ENCODE results near the gene TAGLN2.

Gene TAGLN2

GRCh38 chr1:159881622-159882526 lies 43.4 kb downstream of the TAGLN2 start:
- no peak overlapping the region for H3K4me3 ChIP-seq (ENCODE audit: extremely low read depth, insufficient read depth, low read length, poor library complexity, severe bottlenecking)
- H3K36me3 ChIP-seq (ENCODE audit: control insufficient read depth, insufficient read depth, low read length): peaks cover 4% of the 10 kb centered on the region
- H3K9me3 ChIP-seq (ENCODE audit: control insufficient read depth, low read length): no peaks in the 10 kb centered on the region
- WGBS, 2 experiments (ENCODE audit: insufficient coverage in 2 of 2): 93 to 94% methylated on average over 6 of the region's 6 CpGs
- peaks cover 15% of the 10 kb centered on the region for H3K4me1 ChIP-seq (ENCODE audit: control insufficient read depth, insufficient read depth, low read length, poor library complexity, severe bottlenecking)
- no peak overlapping the region for H3K27ac ChIP-seq (ENCODE audit: low read depth, low read length, severe bottlenecking)

DNA sequence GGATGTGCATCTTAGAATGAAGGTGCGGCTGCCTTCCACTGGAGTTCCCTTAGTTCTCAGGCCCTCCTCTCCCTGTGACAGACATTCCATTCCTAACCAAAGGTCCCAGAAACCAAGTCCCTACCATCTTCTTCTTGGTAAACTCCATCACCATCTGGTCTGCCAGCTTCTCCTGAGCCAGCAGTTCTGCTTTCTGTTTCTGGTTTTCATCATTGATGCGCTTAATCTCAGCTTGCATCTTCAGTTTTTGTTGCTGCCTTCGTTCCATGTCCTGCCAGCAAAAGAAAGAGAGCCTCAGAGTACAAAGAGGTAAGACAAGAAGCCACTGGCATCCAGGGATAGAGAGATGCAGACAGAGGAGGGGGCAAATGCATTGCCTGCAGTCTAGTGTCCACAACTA lies 44.9 kb downstream of the TAGLN2 start:
- Histone ChIP-seq H3K27ac (ENCODE audit: low read depth, low read length, severe bottlenecking) (no peak overlapping the region), H3K4me3 (ENCODE audit: extremely low read depth, insufficient read depth, low read length, poor library complexity, severe bottlenecking) (no peak overlapping the region), H3K4me1 (ENCODE audit: control insufficient read depth, insufficient read depth, low read length, poor library complexity, severe bottlenecking) (peaks cover 15% of the 10 kb centered on the region), H3K36me3 (ENCODE audit: control insufficient read depth, insufficient read depth, low read length) (peaks cover 4% of the 10 kb centered on the region), H3K9me3 (ENCODE audit: control insufficient read depth, low read length) (no peaks in the 10 kb centered on the region)
- 94 to 97% methylated on average over 3 of the region's 3 CpGs for WGBS, 2 experiments (ENCODE audit: insufficient coverage in 2 of 2)

GRCh38 chr1:159879977-159880376 lies 45.3 kb downstream of the TAGLN2 start:
- Histone ChIP-seq H3K27ac (ENCODE audit: low read depth, low read length, severe bottlenecking) (no peak overlapping the region), H3K36me3 (ENCODE audit: control insufficient read depth, insufficient read depth, low read length) (peaks cover 4% of the 10 kb centered on the region), H3K4me3 (ENCODE audit: extremely low read depth, insufficient read depth, low read length, poor library complexity, severe bottlenecking) (no peak overlapping the region), H3K4me1 (ENCODE audit: control insufficient read depth, insufficient read depth, low read length, poor library complexity, severe bottlenecking) (peaks cover 15% of the 10 kb centered on the region), H3K9me3 (ENCODE audit: control insufficient read depth, low read length) (no peaks in the 10 kb centered on the region)
- WGBS, 2 experiments (ENCODE audit: insufficient coverage in 2 of 2): 81 to 100% methylated on average over 2 to 3 of the region's 4 CpGs

DNA sequence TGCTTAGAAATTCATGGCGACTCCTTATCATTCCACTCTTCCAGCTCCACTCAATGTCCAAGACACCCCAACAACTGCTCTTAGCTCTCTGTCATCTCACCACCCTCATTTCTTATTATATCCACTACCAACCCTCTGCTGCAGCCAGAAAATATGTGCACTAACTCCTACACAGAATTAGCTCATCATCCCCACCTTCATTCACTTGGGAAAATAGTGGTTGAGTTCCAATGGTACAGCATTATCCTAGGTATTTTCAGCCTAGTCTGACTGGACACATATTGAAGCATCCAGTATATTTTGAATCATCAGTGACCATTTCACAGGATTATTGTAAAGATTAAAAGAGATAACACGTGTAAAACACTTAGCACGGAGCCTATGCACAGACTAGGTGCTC lies 46.2 kb downstream of the TAGLN2 start:
- 86 to 100% methylated on average over 1 of the region's 3 CpGs for WGBS, 2 experiments (ENCODE audit: insufficient coverage in 2 of 2)
- Histone ChIP-seq H3K9me3 (ENCODE audit: control insufficient read depth, low read length) (no peaks in the 10 kb centered on the region), H3K36me3 (ENCODE audit: control insufficient read depth, insufficient read depth, low read length) (peaks cover 4% of the 10 kb centered on the region), H3K4me1 (ENCODE audit: control insufficient read depth, insufficient read depth, low read length, poor library complexity, severe bottlenecking) (peaks cover 15% of the 10 kb centered on the region), H3K4me3 (ENCODE audit: extremely low read depth, insufficient read depth, low read length, poor library complexity, severe bottlenecking) (no peak overlapping the region), H3K27ac (ENCODE audit: low read depth, low read length, severe bottlenecking) (no peak overlapping the region)

- WGBS, 2 experiments (ENCODE audit: insufficient coverage in 2 of 2): 93 to 94% methylated on average over 4 to 5 of the region's 6 CpGs
- peaks cover 15% of the 10 kb centered on the region for H3K4me1 ChIP-seq (ENCODE audit: control insufficient read depth, insufficient read depth, low read length, poor library complexity, severe bottlenecking)
- H3K9me3 ChIP-seq (ENCODE audit: control insufficient read depth, low read length): no peaks in the 10 kb centered on the region
- H3K27ac ChIP-seq (ENCODE audit: low read depth, low read length, severe bottlenecking): no peak overlapping the region
- no peak overlapping the region for H3K4me3 ChIP-seq (ENCODE audit: extremely low read depth, insufficient read depth, low read length, poor library complexity, severe bottlenecking)
- H3K36me3 ChIP-seq (ENCODE audit: control insufficient read depth, insufficient read depth, low read length): peaks cover 3% of the 10 kb centered on the region
Observed at GRCh38 chr1:159877695-159878444, 47.4 kb downstream of the TAGLN2 start.

GRCh38 chr1:159873530-159874143 lies 51.7 kb downstream of the TAGLN2 start:
- 75 to 87% methylated on average over 1 to 2 of the region's 4 CpGs for WGBS, 2 experiments (ENCODE audit: insufficient coverage in 2 of 2)
- Histone ChIP-seq H3K36me3 (ENCODE audit: control insufficient read depth, insufficient read depth, low read length) (no peaks in the 10 kb centered on the region), H3K4me1 (ENCODE audit: control insufficient read depth, insufficient read depth, low read length, poor library complexity, severe bottlenecking) (peaks cover 10% of the 10 kb centered on the region), H3K27ac (ENCODE audit: low read depth, low read length, severe bottlenecking) (no peak overlapping the region), H3K9me3 (ENCODE audit: control insufficient read depth, low read length) (no peaks in the 10 kb centered on the region), H3K4me3 (ENCODE audit: extremely low read depth, insufficient read depth, low read length, poor library complexity, severe bottlenecking) (no peak overlapping the region)

- peaks cover 16% of the 10 kb centered on the region for H3K4me1 ChIP-seq (ENCODE audit: control insufficient read depth, insufficient read depth, low read length, poor library complexity, severe bottlenecking)
- H3K36me3 ChIP-seq (ENCODE audit: control insufficient read depth, insufficient read depth, low read length): no peaks in the 10 kb centered on the region
- WGBS, 2 experiments (ENCODE audit: insufficient coverage in 2 of 2): 96% methylated on average over 7 to 12 of the region's 15 CpGs
- H3K4me3 ChIP-seq (ENCODE audit: extremely low read depth, insufficient read depth, low read length, poor library complexity, severe bottlenecking): no peak overlapping the region
- H3K9me3 ChIP-seq (ENCODE audit: control insufficient read depth, low read length): no peaks in the 10 kb centered on the region
- no peak overlapping the region for H3K27ac ChIP-seq (ENCODE audit: low read depth, low read length, severe bottlenecking)
Observed at GRCh38 chr1:159872891-159873290, 52.4 kb downstream of the TAGLN2 start.

DNA sequence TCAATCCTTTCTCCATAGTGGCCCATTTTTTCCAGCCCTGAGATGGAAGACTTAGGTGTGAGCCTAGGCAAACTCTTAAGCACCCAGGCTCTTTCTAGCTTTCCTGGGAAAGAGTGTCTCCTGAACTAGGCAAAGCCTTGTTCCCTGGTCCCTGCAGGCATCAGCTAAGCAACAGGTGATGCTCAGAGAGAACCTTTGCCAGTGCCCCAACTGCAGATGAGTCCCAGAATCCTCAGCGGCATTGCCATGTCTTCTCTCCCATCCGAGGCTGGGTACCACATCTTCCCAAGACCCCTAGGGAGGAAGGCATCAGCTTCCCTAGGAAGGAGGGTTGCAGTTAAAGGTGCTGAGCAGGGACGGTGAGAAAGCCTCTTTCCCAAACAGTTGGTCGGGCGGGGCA lies 54.6 kb downstream of the TAGLN2 start:
- no peak overlapping the region for H3K4me3 ChIP-seq (ENCODE audit: extremely low read depth, insufficient read depth, low read length, poor library complexity, severe bottlenecking)
- no peaks in the 10 kb centered on the region for H3K36me3 ChIP-seq (ENCODE audit: control insufficient read depth, insufficient read depth, low read length)
- 93 to 100% methylated on average over 1 to 5 of the region's 5 CpGs for whole genome bisulfite sequencing, 2 experiments (ENCODE audit: insufficient coverage in 2 of 2)
- H3K4me1 ChIP-seq (ENCODE audit: control insufficient read depth, insufficient read depth, low read length, poor library complexity, severe bottlenecking): peaks cover 26% of the 10 kb centered on the region
- H3K27ac ChIP-seq (ENCODE audit: low read depth, low read length, severe bottlenecking): no peak overlapping the region
- no peaks in the 10 kb centered on the region for H3K9me3 ChIP-seq (ENCODE audit: control insufficient read depth, low read length)

DNA sequence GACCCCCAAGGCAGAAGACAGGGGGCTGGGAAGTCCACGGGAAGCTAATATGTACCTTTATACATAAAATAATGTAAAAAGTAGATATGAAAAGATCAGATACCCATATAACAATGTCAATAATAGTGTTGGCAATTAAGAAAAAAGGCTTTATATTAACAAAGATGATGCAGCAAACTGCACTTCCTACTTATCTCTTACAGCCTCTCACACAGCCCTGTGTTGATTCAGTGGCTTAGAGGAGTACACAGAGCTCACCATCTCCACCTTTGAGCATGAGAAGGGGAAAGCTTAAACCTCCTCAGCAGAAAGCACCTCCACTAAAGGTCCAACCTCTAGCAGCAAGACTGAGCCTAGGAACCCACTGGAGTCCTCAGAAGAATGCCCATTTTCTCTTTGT lies 55.7 kb downstream of the TAGLN2 start:
- no peak overlapping the region for H3K27ac ChIP-seq (ENCODE audit: low read depth, low read length, severe bottlenecking)

GRCh38 chr1:159869173-159869572 lies 56.1 kb downstream of the TAGLN2 start:
- no peaks in the 10 kb centered on the region for H3K36me3 ChIP-seq (ENCODE audit: control insufficient read depth, insufficient read depth, low read length)
- H3K4me1 ChIP-seq (ENCODE audit: control insufficient read depth, insufficient read depth, low read length, poor library complexity, severe bottlenecking): peaks cover 26% of the 10 kb centered on the region
- H3K27ac ChIP-seq (ENCODE audit: low read depth, low read length, severe bottlenecking): no peak overlapping the region
- no peak overlapping the region for H3K4me3 ChIP-seq (ENCODE audit: extremely low read depth, insufficient read depth, low read length, poor library complexity, severe bottlenecking)
- H3K9me3 ChIP-seq (ENCODE audit: control insufficient read depth, low read length): no peaks in the 10 kb centered on the region
- WGBS, 2 experiments (ENCODE audit: insufficient coverage in 2 of 2): 53 to 57% methylated on average over 3 to 4 of the region's 4 CpGs

More for the DNA sequence above, 55.7 kb downstream of the TAGLN2 start:
- Histone ChIP-seq H3K36me3 (ENCODE audit: control insufficient read depth, insufficient read depth, low read length) (no peaks in the 10 kb centered on the region), H3K4me1 (ENCODE audit: control insufficient read depth, insufficient read depth, low read length, poor library complexity, severe bottlenecking) (peaks cover 26% of the 10 kb centered on the region), H3K4me3 (ENCODE audit: extremely low read depth, insufficient read depth, low read length, poor library complexity, severe bottlenecking) (no peak overlapping the region), H3K9me3 (ENCODE audit: control insufficient read depth, low read length) (no peaks in the 10 kb centered on the region)
- WGBS, 2 experiments (ENCODE audit: insufficient coverage in 2 of 2): no CpG with 5 or more reads among the region's 1 CpG
